DOHH2 (cell line): Measurements from ENCODE around the gene MICAL1.

ENCODE experiments used
- CTCF ChIP-seq: fragments of 200-600 bp; sonication (generic); IDR thresholded peaks from one replicate; pipeline ENCODE4 v1.5.1; 2014; ENCODE audit warnings: antibody characterized with exemption, mild to moderate bottlenecking, low read depth, low read length; ENCODE audit not compliant: poor library complexity, severe bottlenecking
- EZH2phosphoT487 ChIP-seq: fragments of 200-600 bp; sonication (generic); IDR thresholded peaks from 2 replicates; pipeline ENCODE4 v1.6.1; 2017; ENCODE audit warnings: borderline replicate concordance, mild to moderate bottlenecking, antibody characterized with exemption, low read length, moderate library complexity, mixed read lengths

- TF ChIP-seq EZH2phosphoT487 (no peak), CTCF (no peak)
These were observed 4.8 kb downstream of the MICAL1 start for GRCh38 chr6:109450801-109451200.
